CMK (cell line): Measurements from ENCODE around the gene PPIG.
"Not testable (repeated sequence)": the region's sequence is repeated elsewhere in the genome, so short reads cannot be mapped to it uniquely, and the experiment has no call there.

Source experiments
- DNase-seq: peaks from one replicate; pipeline ENCODE4 v3.0.0-alpha.2; 2010; ENCODE audit warnings: low read depth

PPIG gene

GRCh38 chr2:169584005-169584877 lies at the start of gene PPIG:
PPIG (plus strand) TSS chr2:169584351; CDS start chr2:169604042, 19,691 bp downstream.
- DNase-seq = peak; percentile 78

DNA sequence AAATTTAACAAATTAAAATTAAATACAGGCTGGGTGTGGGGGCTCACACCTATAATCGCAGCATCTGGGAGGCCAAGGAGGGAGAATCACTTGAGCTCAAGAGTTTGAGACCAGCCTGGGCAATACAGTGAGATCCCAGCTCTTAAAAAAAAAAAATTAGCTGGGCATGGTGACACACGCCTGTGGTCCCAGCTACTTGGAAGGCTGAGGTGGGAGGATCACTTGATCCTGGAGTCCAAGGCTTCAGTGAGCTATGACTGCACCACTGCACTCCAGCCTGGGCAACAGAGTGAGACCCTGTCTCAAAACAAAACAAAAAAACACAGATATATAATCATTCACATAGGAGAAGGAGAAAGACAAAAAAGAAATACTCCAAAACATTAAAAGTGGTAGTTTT lies 44.7 kb upstream of the PPIG start:
- not testable (repeated sequence) for DNase-seq

DNA sequence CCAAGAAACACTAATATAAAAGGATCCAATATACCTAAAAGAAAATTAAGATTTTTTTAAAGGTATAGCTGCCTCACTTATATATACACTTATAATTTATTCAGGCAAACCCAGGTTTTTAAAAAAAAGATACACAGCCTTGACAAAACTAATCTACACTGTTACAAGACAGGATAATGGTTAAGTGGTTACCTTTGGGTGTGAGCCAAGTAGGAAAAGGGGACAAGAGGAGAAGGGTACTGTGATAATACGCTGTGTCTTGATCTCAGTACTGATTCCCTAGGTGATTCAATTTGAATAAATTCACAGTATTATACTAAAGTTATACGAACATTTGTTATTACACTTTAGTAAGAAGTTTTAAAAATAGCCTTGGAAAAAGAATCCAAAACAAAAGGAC lies 44.0 kb upstream of the PPIG start:
- DNase-seq = no peak

GRCh38 chr2:169542433-169542832 lies 41.7 kb upstream of the PPIG start:
- no peak for DNase-seq

GRCh38 chr2:169546756-169547155 lies 37.4 kb upstream of the PPIG start:
- no peak for DNase-seq

DNA sequence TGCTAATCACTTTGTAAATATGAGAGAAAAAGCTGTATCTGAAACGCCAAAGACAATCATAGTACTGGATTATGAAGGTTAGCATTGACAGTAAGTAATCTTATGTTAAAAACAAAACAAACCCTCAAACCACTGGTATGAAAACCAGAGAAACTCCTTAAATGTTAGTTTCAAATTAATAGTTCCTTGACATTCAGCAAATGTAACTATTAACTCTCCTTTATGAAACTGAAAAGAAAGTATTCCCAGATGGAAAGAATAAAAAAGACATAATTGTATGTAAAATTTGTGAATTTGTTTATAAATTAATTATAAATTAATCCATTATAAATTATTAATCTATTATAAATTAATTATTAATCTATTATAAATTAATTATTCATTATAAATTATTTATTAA lies 22.8 kb upstream of the PPIG start:
- DNase-seq = no peak

DNA sequence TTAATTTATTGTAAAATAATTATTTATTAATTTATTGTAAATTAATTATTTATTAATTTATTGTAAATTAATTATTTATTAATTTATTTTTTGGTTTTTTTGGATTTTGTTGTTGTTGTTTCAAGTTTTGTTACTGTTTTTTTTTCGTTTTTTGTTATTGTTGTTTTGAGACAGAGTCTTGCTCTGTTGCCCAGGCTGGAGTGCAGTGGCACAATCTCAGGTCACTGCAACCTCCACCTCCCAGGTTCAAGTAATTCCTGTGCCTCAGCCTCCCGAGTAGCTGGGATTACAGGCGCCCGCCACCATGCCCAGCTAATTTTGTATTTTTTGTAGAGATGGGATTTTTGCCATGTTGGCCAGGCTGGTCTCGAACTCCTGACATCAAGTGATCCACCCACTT lies 22.1 kb upstream of the PPIG start:
- DNase-seq = not testable (repeated sequence)

DNA sequence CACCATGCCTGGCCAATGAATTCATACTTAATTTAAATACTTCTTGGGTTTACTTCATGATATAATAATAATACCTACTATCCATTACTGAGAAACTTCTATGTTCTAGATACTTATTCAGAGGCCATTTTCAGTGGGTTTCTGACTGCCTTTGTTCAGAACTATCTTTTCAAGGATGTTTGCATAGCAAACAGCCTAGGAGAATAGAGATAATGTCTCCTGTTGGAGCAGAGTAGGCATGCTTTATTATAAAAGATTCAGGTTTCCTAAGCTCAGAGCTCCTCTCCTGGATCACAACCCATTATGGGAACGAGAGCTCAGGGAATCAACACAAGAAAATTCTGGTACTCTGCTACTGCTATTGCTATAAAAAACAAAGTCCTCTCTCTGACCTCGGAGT lies 21.6 kb upstream of the PPIG start:
- no peak for DNase-seq

DNA sequence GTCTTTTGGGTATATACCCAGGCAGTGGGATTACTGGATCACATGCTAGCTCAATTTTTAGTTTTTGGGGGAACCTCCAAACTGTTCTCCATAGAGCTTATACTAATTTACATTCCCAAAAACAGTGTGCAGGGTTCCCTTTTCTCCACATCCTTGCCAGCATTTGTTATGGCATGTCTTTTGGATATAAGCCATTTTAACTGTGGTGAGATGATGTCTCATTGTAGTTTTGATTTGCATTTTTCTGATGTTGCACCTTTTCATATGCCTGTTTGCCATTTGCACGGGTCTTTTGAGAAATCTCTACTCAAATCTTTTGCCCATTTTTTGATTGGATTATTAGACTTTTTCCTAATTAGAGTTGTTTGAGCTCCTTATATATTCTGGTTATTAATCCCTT lies 18.5 kb upstream of the PPIG start:
- DNase-seq = no peak

- no peak for DNase-seq
These were observed 14.2 kb upstream of the PPIG start for GRCh38 chr2:169569948-169570347.

GRCh38 chr2:169570752-169571151 lies 13.4 kb upstream of the PPIG start:
- DNase-seq = not testable (repeated sequence)

- DNase-seq = no peak
These were observed 12.6 kb upstream of the PPIG start for GRCh38 chr2:169571571-169571970.

DNA sequence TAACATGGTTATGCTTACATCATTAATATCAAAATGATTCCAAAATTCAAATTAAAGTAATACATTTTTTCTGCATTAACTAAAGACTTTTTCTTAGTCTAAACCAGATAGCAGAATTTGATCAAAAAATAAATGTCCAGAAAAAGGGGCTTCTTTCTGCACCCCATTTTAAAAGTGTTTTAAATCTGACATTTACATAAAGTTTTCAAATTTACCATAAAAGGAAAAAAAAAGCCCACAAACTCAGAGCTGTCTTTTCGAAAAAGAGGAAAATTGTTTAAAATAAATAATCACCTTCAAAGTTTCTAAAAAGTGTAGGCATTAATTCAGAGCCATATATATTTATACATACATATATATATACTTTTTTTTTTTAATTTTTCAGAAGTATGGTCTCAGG lies 12.0 kb upstream of the PPIG start:
- DNase-seq = no peak

- no peak for DNase-seq
These were observed 11.4 kb upstream of the PPIG start for GRCh38 chr2:169572821-169573159.

DNA sequence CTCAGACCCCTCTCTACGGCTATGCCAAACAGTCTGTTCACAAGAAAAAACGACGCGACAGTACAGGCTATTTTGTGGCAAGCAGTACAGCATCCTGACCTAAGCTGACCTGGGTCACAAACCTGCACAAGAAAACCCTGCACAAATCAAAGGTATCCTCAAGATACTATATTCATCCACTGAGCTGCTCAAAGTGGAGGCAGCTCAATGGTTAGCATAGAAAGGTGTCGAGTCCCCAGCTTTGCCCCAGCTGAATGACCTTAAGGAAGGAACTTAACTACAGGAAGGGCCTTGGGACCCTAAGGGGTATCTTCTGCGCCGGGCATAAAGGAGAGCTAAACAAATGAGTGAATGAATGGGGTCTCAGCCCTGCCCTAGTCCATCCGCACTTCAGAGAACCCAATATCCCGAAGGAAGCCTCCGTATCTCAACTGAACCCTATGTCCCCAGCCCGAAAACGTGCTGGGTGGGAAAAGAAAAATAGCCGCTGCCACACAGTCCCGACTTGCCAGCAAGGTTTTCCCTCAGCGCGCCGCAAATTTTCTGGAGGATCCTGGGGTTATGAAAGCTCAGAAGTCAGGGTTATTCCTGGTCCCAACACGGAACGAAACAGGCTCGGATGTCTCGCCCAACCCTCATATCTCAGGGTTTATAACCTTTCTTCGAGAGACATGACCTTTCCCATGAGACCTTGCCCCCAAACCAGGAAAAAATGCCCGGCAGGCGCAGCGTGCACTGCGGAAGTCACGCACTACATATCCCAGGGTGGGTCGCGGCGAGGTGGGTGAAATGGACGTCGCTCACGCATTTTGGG lies 10.8 kb upstream of the PPIG start, which contains the start of gene FASTKD1:
Gene FASTKD1, minus strand, starts transcription at position 706 of the 814 bp plus-strand sequence. CDS start 1,836 bp downstream, outside the sequence.
- peak; percentile 76 for DNase-seq

DNA sequence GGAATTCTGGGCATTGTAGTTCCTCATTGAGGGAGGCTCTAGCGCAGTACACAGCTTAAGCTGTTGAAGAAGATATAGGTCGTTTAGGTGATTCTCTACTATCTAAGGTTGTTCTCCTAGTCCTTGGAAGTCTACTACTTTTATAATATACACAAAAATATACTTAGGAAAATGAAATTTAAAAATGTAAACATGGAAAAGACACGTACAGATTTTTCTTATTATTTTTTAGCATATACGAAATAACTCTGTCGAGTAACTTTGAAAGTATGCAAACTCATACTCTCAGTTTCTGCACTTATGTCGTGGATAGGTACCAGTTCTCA lies 10.2 kb upstream of the PPIG start:
- no peak for DNase-seq

DNA sequence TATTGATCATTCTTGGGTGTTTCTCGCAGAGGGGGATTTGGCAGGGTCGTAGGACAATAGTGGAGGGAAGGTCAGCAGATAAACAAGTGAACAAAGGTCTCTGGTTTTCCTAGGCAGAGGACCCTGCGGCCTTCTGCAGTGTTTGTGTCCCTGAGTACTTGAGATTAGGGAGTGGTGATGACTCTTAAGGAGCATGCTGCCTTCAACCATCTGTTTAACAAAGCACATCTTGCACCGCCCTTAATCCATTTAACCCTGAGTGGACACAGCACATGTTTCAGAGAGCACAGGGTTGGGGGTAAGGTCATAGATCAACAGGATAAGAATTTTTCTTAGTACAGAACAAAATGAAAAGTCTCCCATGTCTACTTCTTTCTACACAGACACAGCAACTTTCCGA lies 9.6 kb upstream of the PPIG start:
- DNase-seq = not testable (repeated sequence)

GRCh38 chr2:169575264-169575663 lies 8.9 kb upstream of the PPIG start:
- not testable (repeated sequence) for DNase-seq

DNA sequence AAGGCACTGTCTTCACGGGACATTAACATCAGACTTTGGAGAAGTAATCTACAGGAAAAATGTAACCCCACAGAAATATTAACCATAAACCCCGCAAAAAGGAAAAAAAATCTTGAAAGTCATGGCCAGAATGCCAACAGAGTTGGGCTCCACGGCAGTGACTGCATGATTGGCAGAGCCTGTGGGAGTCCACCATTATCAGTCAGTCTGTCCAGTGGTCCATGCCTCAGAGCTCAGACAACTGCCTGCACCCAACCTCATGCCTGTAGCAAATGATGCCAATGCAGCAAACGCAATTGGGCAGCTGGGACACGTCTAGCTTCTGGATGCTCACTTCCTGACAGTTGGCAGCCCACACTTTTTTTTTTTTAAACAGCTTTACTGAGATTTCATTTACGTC lies 5.1 kb upstream of the PPIG start:
- DNase-seq = no peak

DNA sequence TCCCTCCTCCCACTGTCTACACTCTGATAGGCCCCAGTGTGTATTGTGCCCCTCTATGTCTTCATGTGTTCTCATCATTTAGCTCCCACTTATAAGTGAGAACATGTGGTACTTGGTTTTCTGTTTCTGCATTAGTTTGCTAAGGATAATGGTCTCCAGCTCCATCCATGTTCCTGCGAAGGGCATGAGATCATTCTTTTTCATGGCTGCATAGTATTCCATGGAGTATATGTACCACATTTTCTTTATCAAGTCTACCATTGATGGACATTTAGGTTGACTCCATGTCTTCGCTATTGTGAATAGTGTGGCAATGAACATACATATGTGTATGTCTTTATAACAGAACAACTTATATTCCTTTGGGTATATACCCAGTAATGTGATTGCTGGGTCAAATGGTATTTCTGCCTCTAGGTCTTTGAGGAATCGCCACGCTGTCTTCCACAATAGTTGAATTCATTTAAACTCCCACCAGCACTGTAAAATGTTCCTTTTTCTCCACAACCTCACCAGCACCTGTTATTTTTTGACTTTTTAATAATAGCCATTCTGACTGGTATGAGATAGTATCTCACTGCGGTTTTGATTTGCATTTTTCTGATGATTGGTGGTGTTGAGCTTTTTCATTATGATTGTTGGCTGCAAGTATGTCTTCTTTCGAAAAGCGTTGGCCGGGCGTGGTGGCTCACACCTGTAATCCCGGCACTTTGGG lies 1.4 kb upstream of the PPIG start:
- DNase-seq = not testable (repeated sequence)

DNA sequence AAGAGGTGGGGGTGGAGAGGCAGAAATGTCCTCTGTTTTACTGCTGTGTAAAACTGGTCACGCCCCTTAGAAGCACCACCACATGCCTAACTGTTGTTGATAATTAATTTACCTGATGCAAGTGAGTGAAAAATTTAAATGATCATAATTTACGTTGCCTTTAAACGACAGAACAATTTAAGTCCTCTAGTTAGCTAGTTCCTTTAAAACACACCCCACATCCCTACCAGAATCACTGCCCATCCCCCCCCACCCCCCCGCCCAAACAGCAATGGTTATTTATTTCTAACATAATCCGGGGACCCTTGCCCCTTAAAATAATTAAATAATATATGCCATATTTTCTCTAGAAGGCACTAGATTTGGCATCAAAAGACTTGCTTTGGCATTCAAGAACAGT lies 633 bp upstream of the PPIG start:
- DNase-seq = no peak

GRCh38 chr2:169585673-169586072 lies 1.5 kb downstream of the PPIG start:
- no peak for DNase-seq

DNA sequence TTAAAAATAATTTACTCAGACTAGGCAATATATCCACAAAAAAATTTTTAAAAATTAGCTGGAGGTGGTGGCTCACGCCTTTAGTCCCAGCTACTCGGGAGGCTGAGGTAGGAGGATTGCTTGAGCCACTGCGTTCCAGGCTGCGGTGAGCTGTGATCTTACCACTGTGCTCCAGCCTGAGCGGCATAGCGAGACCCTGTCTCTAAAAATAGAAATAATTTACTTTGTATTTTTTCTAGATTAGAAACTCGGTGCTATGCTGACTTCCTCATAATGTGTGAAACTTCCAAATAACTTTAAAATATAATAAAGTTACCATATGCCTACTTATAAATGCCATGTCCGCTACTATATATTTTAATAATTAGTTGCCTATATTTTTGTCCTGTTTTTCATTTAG lies 6.7 kb downstream of the PPIG start:
- DNase-seq = no peak
